Stimulated activated CD4-positive, alpha-beta T cell treated with anti-CD3 and anti-CD28 coated beads, Interleukin-1b, Interleukin-23, amount 100 ng/mL, for 4 hours (primary cell): ENCODE results near the gene LRRC63.
"Not testable (repeated sequence)": the region's sequence is repeated elsewhere in the genome, so short reads cannot be mapped to it uniquely, and the experiment has no call there.

Experiments
- DNase-seq, 2 donors: peaks; one replicate each; pipeline ENCODE4 v3.0.0-alpha.2; 2020; ENCODE audit warnings: low read depth in 2 of 2

Gene LRRC63, protein sequence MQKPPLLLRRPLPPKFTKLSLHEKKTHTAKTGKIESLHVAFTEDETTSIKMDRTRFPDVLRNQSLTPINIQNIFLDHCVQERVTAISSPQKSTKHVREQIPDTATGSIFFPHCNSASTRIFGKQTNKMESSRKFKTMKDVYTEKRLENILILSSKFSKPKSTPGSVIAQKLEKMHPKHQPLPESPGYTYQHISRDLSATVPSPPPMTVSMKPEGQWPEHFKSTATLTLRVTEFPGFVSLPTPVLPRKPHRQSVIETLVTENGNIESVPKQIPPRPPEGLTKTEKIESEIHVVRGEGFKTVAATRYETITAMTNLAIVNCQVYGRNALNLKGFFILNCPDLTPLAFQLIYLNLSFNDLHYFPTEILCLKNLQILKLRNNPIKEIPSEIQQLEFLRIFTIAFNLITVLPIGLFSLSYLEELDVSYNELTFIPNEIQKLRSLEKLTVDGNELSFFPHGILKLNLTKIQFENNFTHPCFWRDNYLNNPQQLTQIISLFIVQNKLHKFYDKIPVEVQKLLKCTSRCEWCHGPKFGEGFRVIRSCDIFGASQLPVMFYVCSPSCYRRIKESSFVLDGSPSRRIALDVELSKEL

DNA sequence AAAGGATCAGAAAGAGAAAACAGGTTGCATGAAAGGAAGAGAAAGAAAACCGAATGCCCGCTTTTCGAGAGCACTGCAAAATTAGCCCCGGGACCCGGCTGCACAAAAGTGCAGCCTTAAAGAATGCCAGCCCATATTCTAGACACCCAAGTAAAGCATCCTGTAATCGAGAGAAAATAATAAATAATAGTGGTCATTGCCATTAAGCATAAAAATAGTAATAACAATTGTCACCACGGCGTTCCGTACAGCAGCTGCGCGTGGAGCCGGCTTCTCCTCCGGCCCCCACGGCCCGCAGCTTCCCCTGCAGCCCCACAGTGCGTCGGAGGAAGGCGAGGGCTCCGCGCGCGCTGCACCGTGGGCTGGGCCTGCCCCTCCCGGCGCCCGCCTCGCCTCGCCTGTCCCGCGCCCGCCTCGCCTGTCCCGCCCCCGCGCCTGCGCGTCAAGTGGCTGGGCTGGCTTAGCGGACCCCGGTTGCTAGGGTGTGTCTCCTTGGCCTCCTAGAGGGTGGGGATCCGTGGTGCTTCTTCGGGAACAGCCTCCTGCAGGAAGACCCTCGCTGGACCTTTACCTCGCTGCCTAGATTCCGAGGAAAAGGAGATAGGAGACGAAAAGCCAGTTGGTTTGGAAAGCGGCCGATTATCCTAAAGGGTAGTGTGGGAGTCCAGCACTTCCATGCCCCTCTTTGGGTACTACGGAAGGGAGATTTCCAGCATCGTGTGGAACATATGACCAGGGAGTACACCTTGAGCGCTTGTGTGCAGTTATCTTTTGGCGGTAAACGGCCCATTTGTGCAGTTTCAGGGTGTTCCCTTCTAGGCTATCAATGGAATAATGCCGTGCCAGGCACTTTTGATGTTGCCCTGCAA, at the start of gene LRRC63:
Gene LRRC63 (plus strand): TSS at position 446 of the 869 bp plus-strand sequence. CDS start 1,107 bp downstream, outside the sequence.
- DNase-seq = peak; percentile 65 to 79

DNA sequence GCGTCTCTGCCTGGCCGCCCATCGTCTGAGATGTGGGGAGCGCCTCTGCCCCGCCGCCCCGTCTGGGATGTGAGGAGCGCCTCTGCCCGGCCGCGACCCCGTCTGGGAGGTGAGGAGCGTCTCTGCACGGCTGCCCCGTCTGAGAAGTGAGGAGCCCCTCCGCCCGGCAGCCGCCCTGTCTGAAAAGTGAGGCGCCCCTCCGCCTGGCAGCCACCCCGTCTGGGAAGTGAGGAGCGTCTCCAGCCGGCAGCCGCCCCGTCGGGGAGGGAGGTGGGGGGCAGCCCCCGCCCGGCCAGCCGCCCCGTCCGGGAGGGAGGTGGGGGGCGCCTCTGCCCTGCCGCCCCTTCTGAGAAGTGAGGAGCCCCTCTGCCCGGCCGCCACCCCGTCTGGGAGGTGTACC, 49.0 kb upstream of the LRRC63 start:
- not testable (repeated sequence) for DNase-seq

DNA sequence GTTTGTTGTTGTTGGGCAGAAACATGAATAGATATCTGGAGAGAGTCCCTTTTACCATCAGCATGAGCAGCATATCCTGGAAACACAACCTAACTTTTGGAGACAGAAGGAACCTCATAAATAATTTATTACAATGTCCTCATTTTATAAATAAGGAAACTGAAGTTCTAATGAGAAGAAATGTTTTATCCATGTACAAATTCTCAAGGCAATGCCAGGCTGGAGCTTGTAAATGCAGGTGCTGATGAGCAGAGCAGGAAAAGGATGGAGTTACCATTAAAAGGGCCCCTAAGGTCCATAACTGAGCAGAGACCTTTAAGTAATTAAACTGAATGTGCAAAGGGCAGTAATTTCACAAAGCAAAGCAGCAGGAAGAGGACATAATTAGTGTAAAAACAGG, 47.1 kb upstream of the LRRC63 start:
- DNase-seq = no peak

DNA sequence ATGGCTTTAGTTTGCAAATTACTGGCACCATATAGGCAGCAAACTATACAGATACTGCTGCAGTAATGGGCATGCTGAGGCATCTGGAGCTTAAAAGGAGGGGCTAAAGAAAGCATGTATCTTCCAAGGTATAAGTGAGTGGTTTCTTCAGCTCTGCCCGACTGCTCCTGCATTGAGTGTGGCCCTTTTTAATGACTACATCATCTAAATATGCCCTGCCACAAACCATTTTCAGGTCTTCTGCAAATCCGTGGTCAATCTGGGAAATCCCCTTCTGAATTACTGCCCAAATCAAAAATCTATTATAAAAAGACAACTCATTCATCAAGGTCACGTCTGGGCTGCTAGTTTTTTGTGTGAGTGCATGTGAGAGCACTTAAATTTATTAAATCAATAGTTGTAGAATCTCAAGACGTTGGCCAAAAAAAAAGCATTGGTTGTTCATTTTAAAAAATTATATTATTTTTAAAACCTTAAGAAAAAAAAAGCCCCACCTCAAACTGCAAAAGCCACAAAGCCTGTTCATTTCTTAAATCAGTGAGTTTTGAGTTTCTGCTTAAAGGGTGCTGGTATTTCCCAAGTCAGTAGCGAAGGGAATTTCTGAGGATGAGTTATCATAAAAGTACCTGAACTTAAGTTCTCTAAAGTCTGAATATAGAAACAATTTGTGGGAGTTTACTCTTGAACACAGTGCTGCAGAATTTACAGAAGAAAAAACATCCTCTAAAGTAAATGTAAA, 46.1 kb upstream of the LRRC63 start:
- DNase-seq = no peak

DNA sequence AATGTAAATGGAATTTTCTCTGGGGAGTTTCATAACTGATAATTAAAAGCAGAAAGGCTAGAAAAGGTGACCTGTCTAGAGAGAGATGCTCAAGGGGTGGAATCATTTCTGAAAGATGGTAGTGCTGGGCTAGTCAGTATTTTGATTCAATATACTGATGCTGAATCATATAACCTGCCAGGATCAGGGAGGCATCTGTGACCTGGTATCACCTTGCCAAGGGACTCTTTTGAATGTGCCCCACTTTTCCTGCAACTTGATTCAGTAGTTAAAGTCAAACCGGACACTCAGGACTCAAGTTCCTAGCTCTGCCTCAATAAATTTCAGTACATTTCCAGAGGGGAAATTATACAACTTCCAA, 45.5 kb upstream of the LRRC63 start:
- no peak for DNase-seq

DNA sequence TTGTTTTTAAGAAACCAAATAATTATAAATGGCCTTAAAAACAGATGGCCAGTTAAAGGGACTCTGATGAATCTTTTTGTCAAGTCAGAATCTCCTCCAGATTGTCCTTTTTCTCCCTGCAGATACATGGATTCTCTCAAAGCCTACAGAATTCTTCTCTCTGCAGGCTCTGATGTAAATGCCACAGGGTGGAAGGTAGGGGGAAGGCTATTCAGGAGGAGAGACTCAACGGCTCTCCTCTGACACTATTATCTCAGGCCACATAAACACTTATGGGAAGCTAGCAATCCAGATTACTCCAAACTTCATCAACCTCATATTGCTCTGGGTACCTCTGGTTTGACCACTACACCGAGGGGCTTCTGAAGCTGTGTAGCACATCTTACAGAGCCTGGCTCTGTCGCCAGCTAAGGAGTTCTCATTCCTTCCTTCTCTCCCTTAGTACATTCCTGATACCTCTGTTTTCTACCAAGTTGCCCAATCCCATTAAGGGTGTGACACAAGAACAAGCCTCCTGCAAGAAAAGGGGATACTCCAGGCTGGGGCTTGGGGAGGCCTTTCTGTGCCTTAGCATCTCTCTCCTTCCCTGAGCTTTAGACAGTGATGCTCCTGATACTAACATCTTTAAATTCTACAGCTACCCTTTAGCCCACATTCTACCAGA, 44.6 kb upstream of the LRRC63 start:
- DNase-seq = no peak

DNA sequence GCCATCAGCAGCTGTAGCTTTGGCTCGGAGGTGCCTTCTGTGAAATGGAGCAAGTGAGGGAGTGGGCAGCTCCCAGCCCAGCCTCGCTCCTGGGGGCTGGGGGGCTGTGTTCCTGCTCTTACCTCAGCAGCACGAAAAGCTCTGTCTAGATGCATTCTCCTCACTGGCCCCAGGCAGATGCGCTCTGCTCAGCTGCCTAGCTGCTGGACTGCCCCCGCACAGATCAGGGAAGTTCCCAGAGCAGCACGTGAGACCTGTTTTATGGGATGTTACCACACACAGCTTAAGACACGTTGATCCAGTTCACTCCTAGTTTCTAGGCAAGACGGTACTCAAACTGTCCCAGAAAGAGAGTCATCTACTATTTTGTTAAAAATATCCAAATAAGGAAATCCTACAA, 43.4 kb upstream of the LRRC63 start:
- DNase-seq = peak; percentile 32 to 45

DNA sequence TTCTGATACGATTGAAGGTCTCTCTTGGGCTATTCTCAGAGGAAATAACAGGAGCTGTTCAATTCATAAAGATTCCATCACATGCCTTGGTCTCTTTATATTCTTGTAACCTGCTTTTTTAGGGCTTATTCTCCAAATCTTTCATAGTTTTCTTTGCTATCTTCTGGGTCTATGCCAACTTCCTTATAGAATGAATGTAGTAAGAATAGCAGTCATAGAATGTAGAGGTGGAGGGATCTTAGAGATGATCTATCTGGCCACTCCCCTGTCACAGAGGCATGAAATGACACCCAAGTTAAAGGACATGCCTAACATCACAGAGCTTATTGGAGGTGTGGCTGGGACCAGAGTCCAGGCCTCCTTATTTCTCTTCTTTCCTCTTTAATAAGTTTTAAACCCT, 42.9 kb upstream of the LRRC63 start:
- no peak for DNase-seq

DNA sequence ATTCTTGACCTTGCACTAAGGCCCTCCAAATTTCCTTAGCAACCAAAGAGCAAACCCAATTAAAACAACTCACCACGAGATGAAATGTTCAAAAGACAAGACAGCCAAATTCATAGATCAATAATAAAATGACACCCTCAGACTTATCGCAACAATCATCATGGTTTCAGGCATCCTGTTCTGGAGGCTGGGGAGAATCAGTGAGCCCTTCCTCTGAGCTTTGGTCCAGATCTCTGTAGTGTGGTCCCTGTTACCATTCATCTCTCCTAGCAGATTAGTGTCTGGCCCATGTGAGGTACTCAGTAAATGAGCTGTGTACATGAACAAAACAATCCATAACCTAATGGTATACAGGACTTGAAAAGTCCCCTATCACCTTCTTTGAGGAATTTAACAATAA, 42.0 kb upstream of the LRRC63 start:
- no peak for DNase-seq

DNA sequence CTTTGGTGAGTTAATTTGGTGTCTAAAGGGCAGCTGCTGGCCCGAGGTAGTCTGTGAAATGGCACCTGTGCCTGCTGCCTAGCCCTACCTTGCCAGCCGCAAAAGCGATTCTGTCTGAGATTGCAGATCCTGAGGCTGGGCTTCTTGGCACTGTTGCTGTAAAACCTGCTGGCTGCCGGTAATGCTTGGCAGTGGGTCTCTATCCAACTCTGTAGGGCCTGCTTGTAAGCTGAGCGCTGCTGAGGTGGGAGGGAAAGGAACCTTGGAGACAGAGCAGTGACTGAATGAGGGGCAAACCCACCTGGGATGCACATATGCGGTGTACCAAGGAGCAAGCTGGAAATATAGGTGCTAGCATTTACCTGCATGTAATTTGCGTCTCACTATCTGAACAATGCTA, 41.5 kb upstream of the LRRC63 start:
- DNase-seq = no peak

DNA sequence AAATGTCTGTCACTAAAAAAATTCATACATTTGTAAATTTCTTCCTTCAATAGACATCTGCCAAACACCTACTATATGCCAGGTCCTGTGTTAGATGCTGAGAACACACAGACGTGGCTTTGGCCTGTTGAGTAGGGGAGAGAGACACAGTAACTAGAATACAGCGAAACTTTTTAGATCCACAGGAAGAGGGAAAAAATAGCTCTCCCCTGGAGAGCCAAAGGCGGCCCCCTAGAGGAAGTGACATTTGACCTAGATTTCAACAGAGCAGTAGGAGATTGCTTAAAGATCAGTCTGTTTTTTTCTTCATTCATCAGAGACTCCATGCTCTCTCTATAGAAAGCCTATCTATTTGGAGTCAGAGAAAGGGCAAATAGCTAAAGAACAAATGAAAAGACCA, 41.0 kb upstream of the LRRC63 start:
- DNase-seq = no peak

DNA sequence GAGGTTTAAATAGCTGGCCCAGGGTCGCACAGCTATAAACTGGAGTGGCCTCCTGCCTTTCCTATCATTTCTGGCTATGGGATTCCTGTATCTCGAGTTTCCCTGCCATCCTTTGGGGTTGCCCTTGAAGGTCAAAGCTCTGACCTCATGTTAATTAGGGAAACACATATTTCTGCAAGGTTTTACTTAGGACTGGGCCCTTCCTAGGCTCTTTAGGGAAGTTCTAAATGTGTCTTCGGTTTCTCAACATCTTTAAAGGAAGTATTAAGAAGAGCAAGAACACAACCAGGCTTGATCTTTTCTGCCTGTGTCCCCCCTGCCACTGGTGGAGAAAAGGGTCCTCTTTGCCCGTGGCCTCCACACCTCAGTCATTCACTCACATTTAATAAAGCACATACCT, 40.5 kb upstream of the LRRC63 start:
- no peak for DNase-seq

DNA sequence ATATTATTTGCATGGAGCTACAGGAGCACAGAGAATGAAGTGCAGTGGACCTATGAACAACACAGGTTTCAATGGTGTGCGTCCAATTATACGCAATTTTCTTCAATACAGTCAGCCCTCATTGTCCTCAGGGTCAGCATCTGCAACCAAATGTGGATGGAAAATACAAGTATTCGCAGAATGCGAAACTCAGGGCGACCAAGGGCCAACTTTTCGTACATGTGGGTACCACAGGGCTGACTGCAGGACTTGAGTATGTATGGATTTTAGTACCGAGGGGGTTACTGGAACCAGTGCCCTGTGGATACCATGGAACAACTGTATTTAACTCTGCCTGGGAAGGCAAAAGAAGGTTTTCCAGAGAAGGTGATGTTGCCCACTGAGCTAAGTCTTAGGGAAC, 40.0 kb upstream of the LRRC63 start:
- DNase-seq = no peak

DNA sequence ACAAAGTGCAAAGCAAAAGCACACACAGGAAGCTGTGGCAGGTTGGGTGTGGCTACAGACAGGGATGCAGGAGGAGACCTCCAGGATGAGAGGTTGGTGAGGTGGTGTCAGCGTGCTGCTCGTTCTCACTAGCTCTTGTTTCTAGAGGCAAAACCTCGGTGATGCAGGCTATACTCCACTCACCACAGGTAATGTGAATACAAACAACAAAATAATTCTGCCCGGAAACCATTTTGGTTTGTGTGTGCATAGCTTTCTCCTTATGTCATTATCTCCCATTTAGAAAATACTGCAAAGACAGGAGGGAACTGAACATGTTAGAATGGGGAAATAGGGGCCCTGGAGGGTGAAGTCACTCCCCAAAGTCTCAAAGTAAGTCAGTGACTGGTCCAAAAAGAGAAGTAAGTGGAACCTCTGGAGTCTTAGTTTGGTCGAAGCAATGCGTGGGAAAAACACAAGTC, 39.2 kb upstream of the LRRC63 start:
- no peak for DNase-seq

DNA sequence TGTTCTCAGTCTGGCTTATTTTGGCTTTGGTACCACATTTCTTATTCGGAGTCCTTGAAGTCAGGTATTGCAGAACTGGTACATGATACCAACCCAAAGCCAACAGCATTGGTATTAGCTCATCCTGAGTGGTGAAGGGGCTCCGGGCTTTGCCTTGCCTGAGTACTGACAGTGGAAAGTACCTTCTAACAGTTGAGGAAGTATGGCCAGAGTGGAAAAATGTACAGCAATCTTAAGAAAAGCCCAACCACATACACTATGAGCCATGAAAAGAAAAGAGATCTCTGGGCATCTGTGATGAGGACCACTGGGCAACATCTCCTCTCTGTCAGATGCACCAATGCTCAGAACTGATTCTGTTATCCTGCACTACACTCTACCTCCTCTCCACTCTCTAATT, 38.1 kb upstream of the LRRC63 start:
- DNase-seq = no peak

DNA sequence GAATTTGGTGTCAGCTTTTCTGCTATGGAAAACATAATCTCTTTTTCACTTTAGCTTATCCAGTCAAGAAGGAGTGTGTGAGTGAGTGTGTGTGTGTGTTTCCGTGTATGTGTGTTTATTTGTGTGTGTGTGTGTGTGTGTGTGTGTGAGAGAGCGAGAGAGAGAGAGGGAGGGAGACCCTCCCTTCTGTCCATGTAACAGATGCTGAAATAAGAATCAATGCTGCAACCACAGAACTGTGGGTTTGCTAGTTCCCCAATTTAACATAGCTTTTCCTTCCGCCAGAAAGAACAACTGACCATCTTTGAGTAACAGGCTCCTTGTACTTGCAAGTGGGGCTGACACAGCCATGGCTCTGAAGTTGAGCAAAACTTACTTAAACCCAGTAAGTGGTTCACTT, 35.0 kb upstream of the LRRC63 start:
- DNase-seq = no peak

DNA sequence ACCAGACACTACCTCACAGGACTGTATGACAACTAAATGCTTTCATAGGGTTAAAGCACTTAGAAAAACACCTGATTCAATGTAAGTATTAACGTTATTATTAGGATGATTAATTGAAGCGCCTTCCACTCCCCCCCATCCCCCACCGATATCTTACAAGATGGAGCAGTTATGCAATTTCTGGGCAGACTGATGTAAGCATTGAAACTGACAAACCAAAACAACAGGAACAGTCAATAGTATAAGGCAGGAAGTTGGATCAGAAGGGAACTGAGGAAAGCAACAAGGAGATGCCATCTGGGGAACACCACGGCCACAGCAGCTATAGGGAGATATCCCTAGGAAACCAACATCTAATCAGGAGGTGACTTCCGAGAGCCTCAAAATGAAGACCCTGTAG, 33.6 kb upstream of the LRRC63 start:
- DNase-seq = no peak

DNA sequence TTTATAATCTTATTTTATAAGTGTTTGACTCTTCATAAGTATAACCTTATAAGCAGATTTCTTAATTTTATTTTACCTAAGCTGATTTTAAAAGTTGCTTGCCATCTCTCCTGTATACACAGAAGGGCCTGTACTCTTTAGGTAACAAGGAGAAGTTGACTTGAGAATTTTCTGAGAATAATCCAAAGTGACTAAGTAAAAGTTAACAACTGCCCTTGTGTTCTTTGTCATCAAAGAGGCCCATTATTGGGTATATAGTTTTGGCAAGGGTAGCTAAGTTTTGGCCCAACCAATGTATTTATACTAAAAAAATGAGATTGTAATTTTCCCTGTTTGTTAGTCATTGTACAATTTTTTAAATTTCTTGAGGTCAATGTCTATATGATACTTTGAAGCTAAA, 32.9 kb upstream of the LRRC63 start:
- DNase-seq = no peak

DNA sequence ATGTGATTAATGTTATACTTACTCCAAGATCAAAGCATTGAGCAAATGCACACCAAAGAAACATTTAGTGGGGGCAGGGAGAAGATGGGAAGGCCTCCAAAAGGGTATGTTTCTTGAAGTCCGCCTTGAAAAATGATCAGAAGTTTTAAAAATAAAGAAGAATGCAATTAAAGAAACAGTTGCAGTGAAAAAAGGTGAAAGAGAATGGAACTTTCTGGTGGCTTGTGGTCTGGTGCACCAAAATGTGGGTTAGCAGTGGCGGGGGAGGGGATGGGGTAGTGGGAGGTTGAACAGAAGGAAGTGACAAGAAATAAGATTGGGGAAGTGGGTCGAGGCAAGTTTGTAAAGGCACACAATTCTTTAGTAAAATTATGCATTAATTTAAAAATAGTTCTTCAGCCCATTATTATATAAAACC, 32.2 kb upstream of the LRRC63 start:
- peak; percentile 56 to 67 for DNase-seq

DNA sequence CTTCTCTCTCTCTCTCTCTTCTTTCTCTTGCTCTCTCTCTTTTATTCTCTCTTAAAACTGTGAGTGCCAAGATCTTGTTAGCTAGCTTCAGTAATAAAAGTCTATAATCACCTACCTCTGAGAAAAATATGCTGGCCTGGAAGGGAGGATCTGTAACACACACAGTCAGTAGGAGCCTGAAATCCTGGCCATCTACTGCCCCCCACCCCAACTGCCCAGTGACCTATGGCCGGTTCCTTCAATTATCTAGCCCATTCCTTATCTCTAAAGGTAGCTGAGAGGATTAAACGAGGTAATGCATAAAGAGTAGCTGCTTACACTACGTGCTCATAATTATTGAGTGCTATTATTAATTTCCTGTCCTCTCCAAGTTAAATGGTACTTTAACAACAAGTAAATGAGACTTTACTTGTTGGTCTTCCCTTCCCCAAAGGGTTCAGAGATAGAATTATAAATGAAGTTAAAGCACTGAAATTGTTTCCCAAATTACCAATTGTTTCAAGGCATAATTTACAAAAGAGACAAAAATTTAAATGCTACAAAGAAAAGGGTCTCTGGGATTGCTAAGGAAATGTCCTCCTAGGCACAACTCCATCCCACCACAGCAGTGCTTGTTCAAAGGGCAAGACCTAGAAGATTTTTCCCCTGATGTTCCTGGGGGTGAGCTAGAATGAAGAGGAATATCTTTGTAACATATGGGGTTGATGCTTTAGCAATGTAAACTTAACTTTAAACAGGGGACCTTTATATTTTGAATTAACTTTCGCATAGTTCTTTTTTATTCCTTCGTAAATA, 31.6 kb upstream of the LRRC63 start:
- DNase-seq = no peak
